Activated B cell treated with CpG ODN at 0.5 μM for 24 hours (primary cell): ENCODE results near the gene PTGFRN. TPM values are rescaled to one million over a fixed set of nuclear protein-coding genes. Genes with fewer than 3 reads are reported as not detected.

Experiments used
- ATAC-seq: fragments of 200-7000 bp; cut with Tn5 transposase; one replicate; pipeline ENCODE4 v1.10.0; 2021; ENCODE audit warnings: low read depth, mild to moderate bottlenecking, moderate library complexity
- CTCF ChIA-PET: fragments of 350-600 bp; sonication (Branson Sonifier 250); formaldehyde crosslinking; loops from one replicate; lab custom pipeline; 2021; ENCODE audit warnings: antibody characterized with exemption; lab: Charles Lee
- POLR2A ChIA-PET: fragments of 350-600 bp; sonication (Branson Sonifier 250); formaldehyde crosslinking; loops from one replicate; lab custom pipeline; 2021; ENCODE audit warnings: antibody characterized with exemption; lab: Charles Lee
- DNase-seq: peaks from one replicate; pipeline ENCODE4 v3.0.0; 2022
- H3K27ac Mint-ChIP-seq: one replicate; pipeline ENCODE4 v1.8.0; 2020; ENCODE audit warnings: mixed read lengths
- H3K27me3 Mint-ChIP-seq: one replicate; pipeline ENCODE4 v1.8.0; 2021; ENCODE audit warnings: mixed read lengths
- H3K36me3 Mint-ChIP-seq: one replicate; pipeline ENCODE4 v1.8.0; 2021; ENCODE audit warnings: low read depth, mixed read lengths
- H3K4me1 Mint-ChIP-seq: one replicate; pipeline ENCODE4 v1.8.0; 2021; ENCODE audit warnings: mixed read lengths
- H3K4me3 Mint-ChIP-seq: one replicate; pipeline ENCODE4 v1.8.0; 2020; ENCODE audit warnings: mild to moderate bottlenecking, mixed read lengths
- H3K9me3 Mint-ChIP-seq: one replicate; pipeline ENCODE4 v1.8.0; 2020; ENCODE audit warnings: mixed read lengths
- CTCF ChIP-seq: fragments of 200-600 bp; IDR thresholded peaks from one replicate; pipeline ENCODE4 v1.8.0; 2022; ENCODE audit warnings: antibody characterized with exemption, mild to moderate bottlenecking
- intact Hi-C: fragments of 100-400 bp; cut with micrococcal nuclease; formaldehyde crosslinking; loops from one replicate; pipeline ENCODE4 v1.15.1; 2024
- total RNA-seq: library from RNA; stranded (reverse); gene quantifications from 2 replicates; pipeline ENCODE4 v1.2.3, GENCODE V29; 2022

Gene PTGFRN
- total RNA-seq, 1 donor from 2014 or later: not detected

- no peaks in the 10 kb centered on the region for H3K36me3 Mint-ChIP-seq
- ATAC-seq: no peak
- POLR2A ChIA-PET: no interaction called here
- no peak for DNase-seq
- H3K27ac Mint-ChIP-seq: no peak overlapping the region
- H3K27me3 Mint-ChIP-seq: peaks cover 5% of the 10 kb centered on the region
- no peak overlapping the region for H3K4me3 Mint-ChIP-seq
- no peaks in the 10 kb centered on the region for H3K9me3 Mint-ChIP-seq
- CTCF ChIA-PET: no interaction called here
- no peaks in the 10 kb centered on the region for H3K4me1 Mint-ChIP-seq
- no peak for TF ChIP-seq CTCF
- intact Hi-C loops: no loop called here
These were observed 31.3 kb downstream of the PTGFRN start for GRCh38 chr1:116940814-116941599.

- POLR2A ChIA-PET: no interaction called here
- no peak for ATAC-seq
- H3K9me3 Mint-ChIP-seq: no peaks in the 10 kb centered on the region
- no peak for DNase-seq
- no peak overlapping the region for H3K27ac Mint-ChIP-seq
- CTCF ChIA-PET: no interaction called here
- no peak for TF ChIP-seq CTCF
- no peak overlapping the region for H3K4me3 Mint-ChIP-seq
- no peaks in the 10 kb centered on the region for H3K36me3 Mint-ChIP-seq
- H3K4me1 Mint-ChIP-seq: no peaks in the 10 kb centered on the region
- peaks cover 5% of the 10 kb centered on the region for H3K27me3 Mint-ChIP-seq
- intact Hi-C loops: no loop called here
These were observed 32.0 kb downstream of the PTGFRN start for GRCh38 chr1:116941670-116942069.

- Mint-ChIP-seq H3K27me3 (peaks cover 2% of the 10 kb centered on the region), H3K36me3 (no peaks in the 10 kb centered on the region), H3K4me1 (no peaks in the 10 kb centered on the region), H3K27ac (no peak overlapping the region), H3K4me3 (no peak overlapping the region), H3K9me3 (no peaks in the 10 kb centered on the region)
- intact Hi-C loops: no loop called here
- ChIA-PET POLR2A (no interaction called here), CTCF (no interaction called here)
- no peak for ATAC-seq
- DNase-seq: no peak
- TF ChIP-seq CTCF: no peak
These were observed 32.6 kb downstream of the PTGFRN start for GRCh38 chr1:116942344-116942743.

- DNase-seq (no peak), ATAC-seq (no peak)
- POLR2A ChIA-PET: no interaction called here
- no peak overlapping the region for H3K27ac Mint-ChIP-seq
- CTCF ChIA-PET: no interaction called here
- H3K4me1 Mint-ChIP-seq: no peaks in the 10 kb centered on the region
- intact Hi-C loops: no loop called here
- H3K4me3 Mint-ChIP-seq: no peak overlapping the region
- H3K36me3 Mint-ChIP-seq: no peaks in the 10 kb centered on the region
- no peaks in the 10 kb centered on the region for H3K27me3 Mint-ChIP-seq
- no peak for TF ChIP-seq CTCF
- no peaks in the 10 kb centered on the region for H3K9me3 Mint-ChIP-seq
These were observed 33.7 kb downstream of the PTGFRN start for GRCh38 chr1:116943438-116943837.

GRCh38 chr1:116944613-116945012, 34.9 kb downstream of the PTGFRN start:
- Mint-ChIP-seq H3K27ac (no peak overlapping the region), H3K4me3 (no peak overlapping the region), H3K36me3 (no peaks in the 10 kb centered on the region), H3K9me3 (no peaks in the 10 kb centered on the region), H3K27me3 (no peaks in the 10 kb centered on the region), H3K4me1 (no peaks in the 10 kb centered on the region)
- intact Hi-C loops: no loop called here
- DNase-seq (no peak), ATAC-seq (no peak)
- ChIA-PET POLR2A (no interaction called here), CTCF (no interaction called here)
- no peak for TF ChIP-seq CTCF
